GM19240 (cell line): ENCODE results near the gene ADH1C.
"Not testable (repeated sequence)": the region's sequence is repeated elsewhere in the genome, so short reads cannot be mapped to it uniquely, and the experiment has no call there.

Source experiments
- DNase-seq: peaks from one replicate; pipeline ENCODE4 v3.0.0; 2011; ENCODE audit warnings: low spot score; ENCODE audit not compliant: insufficient read length

Gene ADH1C

GRCh38 chr4:99352602-99353537 is at the start of gene ADH1C:
TSS of gene ADH1C (minus strand) at chr4:99352746. CDS start at chr4:99352675, 71 bp downstream.
- no peak for DNase-seq

GRCh38 chr4:99400831-99401230 is 48.3 kb upstream of the ADH1C start:
- no peak for DNase-seq

GRCh38 chr4:99399017-99399416 is 46.5 kb upstream of the ADH1C start:
- no peak for DNase-seq

GRCh38 chr4:99395595-99396364 is 43.2 kb upstream of the ADH1C start:
- DNase-seq = no peak

GRCh38 chr4:99394896-99395295 is 42.4 kb upstream of the ADH1C start:
- DNase-seq = no peak

GRCh38 chr4:99390055-99390454 is 37.5 kb upstream of the ADH1C start:
- DNase-seq = no peak

- DNase-seq = no peak
These were observed 37.1 kb upstream of the ADH1C start for GRCh38 chr4:99389606-99390005.

- no peak for DNase-seq
These were observed 31.4 kb upstream of the ADH1C start for GRCh38 chr4:99383833-99384392.

- DNase-seq = no peak
These were observed 30.9 kb upstream of the ADH1C start for GRCh38 chr4:99383399-99383798.

GRCh38 chr4:99382745-99383360 is 30.3 kb upstream of the ADH1C start:
- DNase-seq = no peak

GRCh38 chr4:99381588-99382175 is 29.1 kb upstream of the ADH1C start:
- no peak for DNase-seq

- DNase-seq = no peak
These were observed 27.0 kb upstream of the ADH1C start for GRCh38 chr4:99379571-99379970.

- DNase-seq = no peak
These were observed 26.3 kb upstream of the ADH1C start for GRCh38 chr4:99378876-99379275.

- not testable (repeated sequence) for DNase-seq
These were observed 24.8 kb upstream of the ADH1C start for GRCh38 chr4:99377341-99377740.

GRCh38 chr4:99372464-99372863 is 19.9 kb upstream of the ADH1C start:
- not testable (repeated sequence) for DNase-seq

GRCh38 chr4:99367817-99368216 is 15.3 kb upstream of the ADH1C start:
- not testable (repeated sequence) for DNase-seq

- no peak for DNase-seq
These were observed 13.9 kb upstream of the ADH1C start for GRCh38 chr4:99366491-99366890.

- DNase-seq = no peak
These were observed 10.2 kb upstream of the ADH1C start for GRCh38 chr4:99362768-99363167.

GRCh38 chr4:99361899-99362275 is 9.3 kb upstream of the ADH1C start:
- DNase-seq = no peak

GRCh38 chr4:99361268-99361898 is 8.8 kb upstream of the ADH1C start:
- no peak for DNase-seq
